NT2/D1 (cell line): ENCODE data around the gene AKR1B15.

ENCODE experiments used
- SUZ12 ChIP-seq: IDR thresholded peaks from 2 replicates; pipeline ENCODE4 v1.6.1; 2011; ENCODE audit not compliant: insufficient read length, insufficient read depth; ENCODE audit errors: extremely low read depth
- YY1 ChIP-seq: IDR thresholded peaks from 2 replicates; pipeline ENCODE4 v1.6.1; 2011; ENCODE audit not compliant: insufficient read length, insufficient read depth
- ZNF274 ChIP-seq: IDR thresholded peaks from 2 replicates; pipeline ENCODE4 v1.6.1; 2011; ENCODE audit warnings: mild to moderate bottlenecking, low read depth, low read length

- TF ChIP-seq YY1 (no peak), SUZ12 (no peak), ZNF274 (no peak)
Measured at GRCh38 chr7:134505856-134506255, 43.1 kb upstream of the AKR1B15 start.
